HepG2 (cell line): ENCODE measurements around the gene FAM131A. TPM values are rescaled to one million over a fixed set of nuclear protein-coding genes. Genes with fewer than 3 reads are reported as not detected.
A peak's percentile ranks its signal among the peaks of the same experiment; 100 is the strongest.

Experiments used
- ARNT ChIP-seq: fragments of 450-650 bp; IDR thresholded peaks from 2 replicates; pipeline ENCODE4 v1.6.1; 2017
- CBX2 ChIP-seq, 2 experiments: fragments of 200-600 bp in 1 of 2; sonication (generic); formaldehyde crosslinking in 1 of 2; IDR thresholded peaks; 2 replicates each; pipeline versions ENCODE4 v1.7.0 to v1.8.1; 2018 to 2022; ENCODE audit warnings: low read depth in 2 of 2, low read length in 1 of 2, mild to moderate bottlenecking in 1 of 2, missing genetic modification reagents in 1 of 2
- EZH2 ChIP-seq: conservative IDR thresholded peaks from 2 replicates; pipeline ENCODE4 v1.6.1; 2012; ENCODE audit warnings: mild to moderate bottlenecking, low read depth, low read length, moderate library complexity
- MEF2D ChIP-seq: sonication (generic); formaldehyde crosslinking; IDR thresholded peaks from 2 replicates; pipeline ENCODE4 v1.5.1; 2020; ENCODE audit warnings: mild to moderate bottlenecking, missing genetic modification reagents
- MLX ChIP-seq: IDR thresholded peaks from 2 replicates; pipeline ENCODE4 v1.6.1; 2016
- NR3C1 ChIP-seq: sonication (generic); formaldehyde crosslinking; IDR thresholded peaks from 2 replicates; pipeline ENCODE4 v1.4.0; 2020; ENCODE audit warnings: missing genetic modification reagents
- PAWR ChIP-seq: sonication (generic); formaldehyde crosslinking; IDR thresholded peaks from 2 replicates; pipeline ENCODE4 v1.4.0; 2020; ENCODE audit warnings: missing genetic modification reagents, mild to moderate bottlenecking, borderline replicate concordance
- POGK ChIP-seq: sonication (generic); formaldehyde crosslinking; conservative IDR thresholded peaks from 2 replicates; pipeline ENCODE4 v1.8.0; 2022; ENCODE audit warnings: mild to moderate bottlenecking, moderate library complexity, missing genetic modification reagents
- RERE ChIP-seq: IDR thresholded peaks from 2 replicates; pipeline ENCODE4 v1.6.1; 2016; ENCODE audit warnings: low read depth, missing genetic modification reagents, missing compliant biosample characterization
- RFXAP ChIP-seq: sonication (generic); formaldehyde crosslinking; IDR thresholded peaks from 2 replicates; pipeline ENCODE4 v1.4.0; 2020; ENCODE audit warnings: missing genetic modification reagents, borderline replicate concordance
- SALL1 ChIP-seq: sonication (generic); formaldehyde crosslinking; IDR thresholded peaks from 2 replicates; pipeline ENCODE4 v1.8.0; 2022; ENCODE audit warnings: mild to moderate bottlenecking, missing genetic modification reagents
- SKI ChIP-seq: fragments of 450-650 bp; IDR thresholded peaks from one replicate; pipeline ENCODE4 v1.6.1; 2018; ENCODE audit warnings: mild to moderate bottlenecking; ENCODE audit not compliant: partially characterized antibody
- SP1 ChIP-seq, 2 experiments: fragments of 450-650 bp in 1 of 2; sonication (generic) in 1 of 2; formaldehyde crosslinking in 1 of 2; IDR thresholded peaks; 2 replicates each; pipeline versions ENCODE4 v1.4.0 to v1.6.1; 2016 to 2020; ENCODE audit warnings: missing genetic modification reagents in 1 of 2
- SRSF1 ChIP-seq: fragments of 200-400 bp; formaldehyde crosslinking; optimal IDR thresholded peaks from 2 replicates; pipeline ENCODE3; 2017; ENCODE audit warnings: mild to moderate bottlenecking, low read depth, low read length, moderate library complexity
- TBX2 ChIP-seq: sonication (generic); formaldehyde crosslinking; IDR thresholded peaks from 2 replicates; pipeline ENCODE4 v1.5.0; 2020; ENCODE audit warnings: missing genetic modification reagents, mild to moderate bottlenecking, borderline replicate concordance
- ZNF10 ChIP-seq: sonication (generic); formaldehyde crosslinking; IDR thresholded peaks from 2 replicates; pipeline ENCODE4 v1.4.0; 2020; ENCODE audit warnings: mild to moderate bottlenecking, low read depth, missing genetic modification reagents, borderline replicate concordance
- ZNF274 ChIP-seq: sonication (generic); formaldehyde crosslinking; IDR thresholded peaks from 2 replicates; pipeline ENCODE4 v1.5.1; 2020; ENCODE audit warnings: mild to moderate bottlenecking, missing genetic modification reagents
- ZNF580 ChIP-seq: IDR thresholded peaks from 2 replicates; pipeline ENCODE4 v1.6.1; 2016; ENCODE audit warnings: low read depth, borderline replicate concordance
- ZNF629 ChIP-seq: sonication (generic); formaldehyde crosslinking; conservative IDR thresholded peaks from 2 replicates; pipeline ENCODE4 v1.5.0; 2020; ENCODE audit warnings: missing genetic modification reagents
- ZNF709 ChIP-seq: sonication (generic); formaldehyde crosslinking; IDR thresholded peaks from 2 replicates; pipeline ENCODE4 v1.5.0; 2020; ENCODE audit warnings: mild to moderate bottlenecking, missing genetic modification reagents
- ZNF746 ChIP-seq: sonication (generic); formaldehyde crosslinking; IDR thresholded peaks from 2 replicates; pipeline ENCODE4 v1.8.0; 2022; ENCODE audit warnings: mild to moderate bottlenecking, missing genetic modification reagents
- polyA plus RNA-seq, 8 experiments: library from polyadenylated mRNA; depleted of rRNA in 3 of 8; stranded (reverse) in 7 of 8; unstranded in 1 of 8; fragments of >200 nt; fragmentation: Illumina TruSeq in 4 of 8; extraction: Trizol in 4 of 8; gene quantifications; 2 replicates each; pipeline versions ENCODE4 v1.2.1 to v1.2.3, GENCODE V29; 2011 to 2016; ENCODE audit warnings: low read depth in 4 of 8, missing spikeins in 1 of 8, mixed read lengths in 1 of 8; ENCODE audit not compliant: insufficient read depth in 1 of 8
- total RNA-seq, 5 experiments: library from RNA; depleted of rRNA; stranded (reverse); fragments of >200 nt; fragmentation: Illumina TruSeq; extraction: Trizol; gene quantifications; 2 replicates each; pipeline ENCODE4 v1.2.3, GENCODE V29; 2016; ENCODE audit warnings: low read depth in 1 of 5

FAM131A gene
- total and polyA plus RNA-seq, 2 of the 13 experiments (the other 11 are each of a cell fraction or from before 2014, with no cell fraction given), result 9.2 to 9.3 TPM

GRCh38 chr3:184362668-184363546 lies 25.5 kb downstream of the FAM131A start (continued):
- TF ChIP-seq POGK (CRISPR knock-in tag) (peak; percentile 93), NR3C1 (no peak), RFXAP (peak; percentile 62; the same call in 1 of the 2 replicates), SRSF1 (peak; percentile 75), PAWR (CRISPR knock-in tag) (no peak), ZNF580 (CRISPR knock-in tag) (peak; percentile 72; the same call in 1 of the 2 replicates), ZNF629 (peak; percentile 5; the same call in 1 of the 2 replicates), RERE (CRISPR knock-in tag) (0 out of 2 replicates have a peak, but pooled peaks have one; percentile 39), SKI (peak; percentile 52), EZH2 (no peak), SP1 (IDR thresholded peaks at IDR 0.05) (no peak), SP1 (CRISPR knock-in tag; IDR thresholded peaks at IDR 0.05) (peak; percentile 53), MLX (CRISPR knock-in tag) (0 out of 2 replicates have a peak, but pooled peaks have one; percentile 36), TBX2 (CRISPR knock-in tag) (peak; percentile 86), ZNF274 (CRISPR knock-in tag) (0 out of 2 replicates have a peak, but pooled peaks have one; percentile 60), ARNT (no peak), MEF2D (CRISPR knock-in tag) (peak; percentile 66), CBX2 (IDR thresholded peaks at IDR 0.05; ENCODE audit: low read depth, low read length) (no peak), CBX2 (CRISPR knock-in tag; IDR thresholded peaks at IDR 0.05; ENCODE audit: low read depth) (no peak), ZNF709 (CRISPR knock-in tag) (peak; percentile 20; the same call in 1 of the 2 replicates), ZNF10 (CRISPR knock-in tag) (no peak), SALL1 (CRISPR knock-in tag) (peak; percentile 48), ZNF746 (peak; percentile 96)
